HG03095 (cell line): ENCODE measurements around the gene TMEM129.

Source experiments
- ATAC-seq: cut with Tn5 transposase; IDR thresholded peaks from one replicate; pipeline ENCODE4 v1.9.1; 2021; ENCODE audit warnings: moderate library complexity; ENCODE audit not compliant: unreplicated experiment

TMEM129 gene

DNA sequence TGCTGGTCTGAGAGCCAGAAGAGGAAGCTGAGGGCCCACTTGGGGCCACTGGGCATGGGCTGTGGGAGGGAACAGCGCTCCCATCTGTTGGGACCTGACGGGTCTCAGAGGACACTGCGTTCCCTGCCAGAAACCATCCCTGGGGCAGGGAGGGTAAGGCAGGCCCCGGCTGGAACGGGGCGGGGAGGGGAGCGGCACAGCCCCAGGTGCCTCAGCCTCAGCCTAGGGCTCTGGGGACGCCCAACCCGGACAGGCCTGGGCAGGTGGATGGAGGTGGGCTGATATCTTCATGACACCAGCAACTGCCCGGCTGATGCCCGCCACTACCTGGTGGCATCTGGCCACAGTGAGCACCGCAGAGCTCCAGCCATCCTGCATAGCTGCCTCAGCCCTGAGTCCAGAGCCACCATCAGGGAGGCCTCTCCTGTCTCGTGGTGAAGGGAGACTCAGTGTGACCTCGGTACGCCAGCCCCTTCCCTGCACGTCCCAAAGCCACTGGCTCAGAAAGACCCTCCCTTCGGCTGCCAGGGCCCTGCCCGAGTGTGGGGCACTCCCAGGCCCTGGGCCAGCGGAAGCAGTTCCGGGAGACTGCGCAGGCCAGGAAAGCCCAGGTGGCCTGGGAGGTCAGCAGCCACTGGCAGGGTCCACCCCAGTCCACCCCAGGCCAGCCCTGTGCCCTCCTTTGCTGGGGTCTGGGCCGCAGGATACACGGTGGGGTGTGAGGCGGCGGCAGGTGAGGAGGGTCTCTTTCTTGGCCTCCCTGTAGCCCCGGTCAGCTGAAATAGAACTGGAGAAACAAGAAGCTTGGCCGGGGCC, 37.4 kb upstream of the TMEM129 start:
- no peak for ATAC-seq

DNA sequence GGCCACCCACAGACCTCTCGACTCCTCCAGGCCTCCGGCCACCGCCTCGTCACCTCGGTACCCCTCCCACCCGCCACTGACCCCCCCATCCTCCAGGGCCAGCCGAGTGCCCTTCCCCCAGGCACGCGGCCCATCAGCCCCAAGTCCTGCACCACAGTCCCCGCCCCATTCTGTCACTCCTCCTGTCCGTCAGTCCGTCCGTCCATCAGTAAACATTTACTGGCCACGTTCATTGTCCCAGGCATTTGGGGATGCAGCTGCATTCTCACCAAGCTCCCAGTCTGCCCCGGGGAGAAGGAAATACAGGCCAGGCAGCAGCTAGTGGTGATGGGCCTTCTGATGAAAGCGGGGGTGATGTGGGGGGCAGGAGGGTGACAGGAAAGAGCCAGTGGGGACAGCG, 36.7 kb upstream of the TMEM129 start:
- ATAC-seq, result no peak

DNA sequence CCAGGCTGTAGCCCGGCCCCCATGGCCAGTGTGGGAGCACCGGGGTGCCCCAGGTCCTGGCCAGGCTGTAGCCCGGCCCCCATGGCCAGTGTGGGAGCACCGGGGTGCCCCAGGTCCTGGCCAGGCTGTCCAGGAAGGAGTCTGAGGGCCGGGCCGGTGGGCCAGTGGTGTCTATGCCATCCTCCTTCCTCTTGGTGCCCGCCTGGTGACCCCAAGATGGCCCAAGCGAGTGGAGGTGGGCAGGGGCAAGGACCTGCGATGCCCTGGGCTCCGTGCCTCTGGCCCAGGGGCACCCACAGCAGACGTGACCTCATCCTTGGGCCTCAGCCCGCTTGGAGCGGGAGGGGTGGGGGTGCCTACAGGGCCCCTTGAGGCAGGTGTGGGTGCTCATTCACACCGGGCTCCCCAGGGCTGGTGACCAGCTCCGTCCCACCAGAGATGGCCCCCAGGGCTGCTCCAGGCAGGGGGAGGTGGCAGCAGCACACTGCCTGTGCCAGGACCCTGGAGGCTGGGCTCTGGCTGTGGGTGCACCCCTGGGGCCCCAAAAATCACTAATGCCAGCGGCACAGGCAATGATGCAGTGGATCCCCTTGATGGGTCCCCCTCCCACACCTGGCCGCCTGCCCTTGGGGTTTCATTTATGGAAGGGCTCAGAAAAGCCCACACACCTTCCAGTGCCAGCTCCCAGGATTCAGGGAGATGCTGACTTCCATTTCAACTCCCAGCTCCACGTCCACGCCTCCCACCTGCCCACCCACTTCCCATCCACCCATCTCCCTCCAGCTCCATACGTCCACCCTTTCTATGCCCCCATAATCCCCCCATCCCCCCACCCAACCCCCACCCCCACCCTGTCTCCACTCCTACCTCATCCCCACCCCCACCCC, 36.0 kb upstream of the TMEM129 start:
- ATAC-seq, result no peak

DNA sequence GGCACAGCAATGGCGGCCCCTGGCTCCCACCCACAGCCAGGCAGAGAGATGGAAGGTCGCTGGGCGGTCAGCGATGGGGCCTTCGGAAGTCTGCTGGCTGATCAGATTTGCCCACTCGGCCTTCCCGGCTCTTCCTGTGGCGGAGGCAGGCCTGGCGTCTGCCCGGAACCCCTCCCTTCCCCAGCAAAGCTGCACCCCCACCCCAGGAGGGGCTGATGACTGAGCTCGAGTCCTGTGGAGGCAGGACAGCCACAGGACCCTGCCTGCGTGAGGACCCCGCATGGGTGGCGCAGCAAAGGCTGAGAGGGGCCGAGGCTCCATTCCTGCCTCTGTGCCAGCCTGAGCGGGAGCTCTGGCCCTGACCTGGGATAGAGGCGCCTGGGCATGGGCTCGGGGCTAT, 35.0 kb upstream of the TMEM129 start:
- no peak for ATAC-seq

DNA sequence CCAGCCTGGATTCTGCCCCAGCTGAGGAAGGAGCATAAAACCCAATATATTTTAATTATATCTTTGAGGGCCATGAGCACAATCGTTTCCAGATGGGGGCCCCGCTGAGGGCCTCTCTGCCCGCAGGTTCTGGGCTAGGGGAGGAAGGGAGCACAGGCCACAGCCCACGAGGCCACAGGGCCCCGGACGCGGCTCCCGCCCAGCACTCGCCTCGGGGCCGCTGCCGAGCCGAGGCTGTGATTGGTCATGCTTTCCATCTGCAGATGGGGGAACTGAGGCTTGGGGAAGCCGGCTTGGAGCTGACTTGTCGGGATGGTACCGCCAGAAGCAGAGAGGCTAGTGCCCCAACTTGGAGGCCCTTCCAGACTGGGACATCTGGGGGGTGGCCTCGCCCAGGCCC, 34.2 kb upstream of the TMEM129 start:
- ATAC-seq, result no peak

DNA sequence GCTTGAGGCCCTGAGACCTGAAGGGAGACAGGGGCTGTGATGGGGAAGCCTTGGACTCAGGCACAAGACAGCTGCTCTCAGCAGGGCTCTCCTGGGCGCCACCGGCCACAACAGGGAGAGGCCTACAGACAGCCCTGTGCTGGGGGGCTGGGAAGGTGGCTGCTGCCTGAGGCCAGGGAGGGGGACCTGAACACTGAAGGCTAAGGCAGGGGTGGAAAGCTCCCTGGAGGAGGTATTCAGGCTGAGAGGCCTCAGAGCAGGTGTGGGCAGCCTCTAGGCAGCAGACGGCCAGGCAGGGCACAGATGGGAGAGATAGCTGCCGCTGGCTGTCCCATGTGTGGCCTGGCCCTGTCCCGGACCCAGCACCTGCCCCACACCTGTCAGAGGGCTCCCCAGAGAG, 33.2 kb upstream of the TMEM129 start:
- no peak for ATAC-seq

DNA sequence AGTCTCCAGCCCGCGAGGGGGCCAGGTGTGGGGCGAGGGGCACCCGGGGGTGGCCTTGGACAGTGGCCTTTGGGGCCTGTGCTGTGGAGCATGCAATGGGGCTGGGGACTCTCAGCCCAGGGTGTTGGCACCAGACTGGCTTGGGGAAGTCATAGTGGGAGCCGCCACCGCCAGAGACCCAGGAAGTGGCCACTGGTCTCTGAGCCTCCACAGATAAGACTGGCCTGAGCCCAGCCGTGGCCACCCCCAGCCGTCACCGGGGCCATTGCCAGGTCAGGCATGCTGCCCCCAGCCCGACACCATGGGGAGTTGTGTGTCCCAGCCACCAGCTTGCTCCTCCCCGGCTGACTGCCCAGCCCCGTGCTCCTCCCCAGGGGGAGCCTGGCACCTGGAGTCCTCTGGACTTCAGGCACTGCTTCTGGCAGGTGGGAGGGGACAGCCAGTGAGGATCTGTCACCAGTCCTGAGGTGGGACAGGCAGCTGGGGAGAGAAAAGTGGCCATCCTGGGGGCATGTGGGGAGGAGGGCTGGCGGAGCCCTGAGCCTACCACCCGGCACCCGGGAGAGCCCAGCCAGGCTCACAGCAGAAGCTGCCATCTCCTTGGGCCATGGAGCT, 32.7 kb upstream of the TMEM129 start:
- ATAC-seq, result no peak

DNA sequence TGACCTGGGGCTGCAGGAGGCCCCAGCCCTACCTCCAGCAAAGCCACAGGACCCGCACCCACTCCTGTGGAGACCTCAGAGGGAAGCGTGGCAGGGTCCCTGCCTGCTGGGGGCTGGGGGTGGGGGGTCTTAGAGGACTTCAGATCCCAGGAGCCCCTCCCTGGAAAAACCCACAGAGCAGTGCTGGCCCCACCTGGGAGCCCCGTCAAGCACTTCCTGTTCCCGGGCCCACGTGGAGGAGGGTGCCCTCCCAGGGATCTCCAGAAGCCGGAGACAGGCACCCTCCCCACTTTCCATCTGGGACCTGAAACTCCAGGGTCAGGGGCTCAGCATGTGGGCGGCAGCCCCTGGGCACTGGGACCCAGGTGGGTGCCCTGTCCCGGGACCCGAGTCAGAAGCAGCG, 32.2 kb upstream of the TMEM129 start:
- ATAC-seq, result no peak

DNA sequence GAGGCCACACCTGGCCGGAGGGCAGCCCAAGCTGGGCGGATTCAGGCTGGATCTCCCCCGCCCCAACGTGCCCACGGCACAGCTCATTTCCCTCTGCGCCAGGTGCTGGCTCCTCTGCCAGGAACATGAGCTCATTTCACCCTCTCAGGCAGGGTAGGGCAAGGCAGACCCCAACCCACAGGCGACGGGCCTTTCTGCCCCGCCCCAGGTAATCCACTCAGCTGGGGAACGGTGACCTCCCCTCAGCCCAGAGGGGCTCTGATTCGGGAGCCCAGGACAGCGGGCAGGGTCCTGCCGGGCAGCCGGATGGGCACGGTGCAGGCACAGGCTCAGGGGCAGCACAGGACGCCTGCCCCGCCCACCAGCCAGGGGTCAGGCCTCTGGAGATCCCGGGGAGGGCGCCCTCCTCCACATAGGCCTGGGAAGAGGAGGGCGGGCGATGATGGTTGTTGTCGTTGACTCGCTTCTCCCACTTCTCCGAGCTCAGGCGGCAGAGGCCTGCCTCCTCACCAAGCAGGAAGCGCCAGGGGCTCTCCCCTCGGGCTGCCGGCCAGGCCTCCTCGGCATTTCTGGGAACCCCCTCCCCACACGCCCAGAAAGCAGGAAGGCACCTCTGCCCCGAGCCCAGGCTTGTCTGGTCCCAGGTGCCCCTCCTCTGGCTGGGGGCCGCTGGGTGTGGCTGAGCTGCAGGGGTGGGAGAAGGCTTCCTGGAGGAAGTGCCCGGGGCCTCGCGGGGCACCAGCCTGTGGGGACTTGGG, 31.3 kb upstream of the TMEM129 start:
- ATAC-seq, result no peak

DNA sequence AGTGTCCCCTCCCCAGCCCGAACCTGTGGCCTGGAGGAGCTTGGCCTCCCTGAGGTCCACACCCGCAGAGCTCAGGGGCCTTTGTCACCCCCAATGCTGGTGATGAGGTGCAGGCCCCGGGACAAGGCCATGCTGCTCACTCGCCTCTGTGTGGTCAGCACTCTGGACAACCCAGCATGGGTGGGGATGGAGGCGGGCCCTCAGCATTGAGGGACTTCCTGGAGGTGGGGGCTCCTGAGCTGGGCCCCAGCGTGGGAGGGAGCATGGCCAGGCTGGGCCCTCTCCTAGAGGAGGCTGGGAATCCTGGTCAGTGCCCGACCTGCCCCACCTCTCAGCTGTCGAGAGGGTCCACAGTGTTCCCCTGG, 30.8 kb upstream of the TMEM129 start:
- no peak for ATAC-seq

DNA sequence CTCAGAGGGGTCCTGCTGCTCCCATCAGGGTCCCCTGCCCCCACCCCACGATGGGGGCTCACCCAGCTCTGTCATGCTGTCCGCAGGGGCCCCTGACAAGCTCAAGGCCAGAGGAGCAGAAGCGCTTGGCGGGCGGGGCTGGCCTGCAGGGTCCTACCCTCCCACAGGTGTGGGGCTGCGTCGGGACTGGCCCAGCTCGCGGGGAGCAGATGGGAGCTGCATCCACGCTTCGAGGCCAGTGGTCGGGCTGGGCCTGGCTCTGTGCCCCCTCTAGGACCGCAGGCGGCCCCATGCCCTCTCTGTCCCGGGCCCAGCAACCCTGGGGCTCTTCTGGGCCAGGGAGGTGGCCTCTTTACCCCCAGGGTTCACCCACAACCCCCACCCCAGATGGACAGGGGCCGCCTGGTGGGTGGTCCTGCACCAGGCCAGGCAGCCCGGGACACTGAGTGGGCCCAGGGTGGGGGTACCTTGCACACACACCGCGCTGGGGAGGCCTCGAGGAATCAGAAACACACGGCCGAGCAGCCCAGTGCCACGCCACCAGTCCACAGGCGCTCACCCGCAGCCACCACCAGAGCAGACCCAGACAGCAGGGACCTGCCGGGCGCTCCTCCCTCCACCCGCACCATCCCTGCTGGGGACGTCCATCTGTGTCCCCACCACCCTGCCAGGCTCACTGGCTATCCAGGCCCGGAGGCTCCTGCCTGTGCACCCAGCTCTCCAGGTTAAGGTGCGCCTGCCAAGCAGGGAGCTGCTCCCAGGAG, 30.2 kb upstream of the TMEM129 start:
- no peak for ATAC-seq

DNA sequence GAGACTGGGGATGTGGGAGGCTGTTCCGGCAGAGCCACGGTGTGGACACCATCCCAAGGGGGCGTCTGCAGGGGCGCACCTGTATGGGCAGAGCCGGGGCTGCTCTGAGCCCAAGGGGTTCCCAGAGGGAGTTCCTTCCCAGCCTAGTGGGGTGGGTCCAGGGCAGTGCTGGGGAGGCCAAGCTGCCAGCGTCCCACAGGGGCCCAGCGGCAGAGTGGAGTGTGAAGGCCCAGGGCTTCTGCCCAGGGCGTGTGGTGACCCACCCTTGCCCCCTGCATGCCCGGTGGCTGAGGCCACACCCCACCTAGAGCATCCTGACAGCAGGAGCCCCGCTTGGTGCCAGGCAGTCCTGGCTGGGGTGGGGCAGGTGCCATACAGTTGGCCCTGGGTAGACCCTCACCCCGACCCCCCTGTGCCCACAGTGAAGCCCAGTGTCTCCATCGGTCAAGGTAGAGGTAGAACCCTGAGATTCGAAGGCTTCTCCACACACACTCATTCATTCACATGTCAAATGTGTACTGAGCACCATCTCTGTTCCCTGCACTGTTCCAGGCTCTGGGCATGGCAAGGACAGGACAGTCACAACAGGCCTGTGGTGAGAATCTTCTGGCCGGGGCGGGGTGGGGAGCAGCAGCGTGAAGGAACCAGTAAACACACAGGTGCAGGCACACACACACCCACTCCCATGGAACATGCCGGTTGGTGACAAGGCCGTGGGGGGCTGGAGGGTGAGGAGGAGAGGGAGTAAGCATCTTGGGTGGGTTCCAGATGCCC, 29.4 kb upstream of the TMEM129 start:
- no peak for ATAC-seq

DNA sequence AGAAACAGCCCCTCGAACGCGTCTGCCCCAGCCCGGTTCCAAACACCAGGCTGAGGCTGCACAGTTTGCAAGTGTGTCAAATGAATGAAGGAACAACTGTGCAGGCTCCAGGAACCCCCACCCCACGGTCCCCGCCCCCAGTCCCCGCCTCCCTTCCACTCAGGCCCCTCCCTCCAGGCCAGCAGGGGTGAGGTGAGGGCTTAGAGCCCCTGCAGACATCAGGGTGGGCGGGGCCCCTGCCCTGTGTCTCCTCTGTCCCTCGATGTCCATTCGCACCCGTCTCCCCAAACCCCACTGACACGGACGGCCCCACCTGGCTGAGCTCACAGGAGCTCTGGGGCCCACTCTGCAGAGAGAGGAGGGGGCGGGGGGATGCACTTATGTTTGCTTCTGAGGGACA, 28.7 kb upstream of the TMEM129 start:
- ATAC-seq, result no peak

DNA sequence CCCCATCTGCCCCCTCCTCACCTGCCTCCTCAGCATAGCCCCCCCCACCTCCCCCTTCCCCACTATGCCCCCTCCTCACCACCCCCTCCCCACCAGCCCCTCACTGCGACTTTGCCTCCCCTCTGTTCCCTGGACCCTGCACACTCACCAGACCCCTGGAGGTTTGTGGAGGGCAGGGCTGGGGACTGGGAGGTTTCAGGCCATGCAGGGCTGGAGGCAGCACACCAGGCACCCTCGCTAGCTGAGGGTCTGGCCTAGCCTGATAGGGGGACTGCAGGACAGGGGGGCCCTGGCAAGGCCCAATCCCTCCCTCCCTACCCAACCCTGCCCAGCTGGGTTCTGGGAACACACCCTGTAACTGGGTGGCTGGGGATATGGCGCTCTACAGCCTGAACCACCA, 28.2 kb upstream of the TMEM129 start:
- no peak for ATAC-seq

DNA sequence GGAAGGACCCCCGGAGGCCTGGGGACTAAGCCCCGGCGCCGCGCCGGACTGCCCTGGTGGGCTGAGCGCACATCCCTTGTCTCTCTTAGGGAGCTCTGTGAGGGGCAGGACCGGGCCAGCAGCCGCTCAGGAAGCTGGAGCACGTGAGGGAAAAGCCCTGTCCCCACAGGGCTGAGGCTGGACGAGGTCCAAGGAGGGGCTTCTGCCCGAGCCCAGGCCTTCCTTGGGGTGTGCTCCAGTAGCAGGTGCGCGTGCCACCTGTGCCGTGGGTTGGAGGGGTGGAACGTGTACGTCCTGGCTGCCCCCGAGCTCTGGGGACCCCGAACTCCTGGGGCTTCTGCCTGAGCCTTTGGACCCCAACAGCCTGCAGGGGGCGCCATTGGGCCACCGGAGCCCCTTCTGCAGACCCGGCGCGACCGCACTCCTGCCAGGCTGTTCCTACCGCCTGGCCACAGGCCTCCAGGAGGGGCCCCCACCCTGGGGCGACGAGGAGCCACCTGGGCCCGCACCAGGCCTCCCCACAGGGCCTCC, 27.4 kb upstream of the TMEM129 start:
- no peak for ATAC-seq

DNA sequence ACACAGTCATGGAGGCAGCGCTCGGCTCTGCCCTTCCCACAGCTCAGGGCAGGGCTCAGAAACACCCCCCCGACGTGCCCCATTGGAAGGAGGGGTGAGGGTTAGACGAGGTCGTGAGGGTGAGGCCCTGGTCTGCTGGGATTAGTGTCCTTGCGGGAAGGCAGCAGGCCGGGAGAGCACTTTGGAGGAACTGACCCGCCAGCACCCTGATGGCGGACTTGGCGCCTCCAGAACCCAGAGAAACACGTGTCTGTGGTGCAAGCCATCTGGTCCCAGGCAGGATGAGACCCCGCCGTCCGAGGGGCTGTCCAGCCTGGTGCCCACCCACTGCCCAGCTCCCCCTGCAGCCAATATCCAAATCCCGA, 26.5 kb upstream of the TMEM129 start:
- no peak for ATAC-seq

DNA sequence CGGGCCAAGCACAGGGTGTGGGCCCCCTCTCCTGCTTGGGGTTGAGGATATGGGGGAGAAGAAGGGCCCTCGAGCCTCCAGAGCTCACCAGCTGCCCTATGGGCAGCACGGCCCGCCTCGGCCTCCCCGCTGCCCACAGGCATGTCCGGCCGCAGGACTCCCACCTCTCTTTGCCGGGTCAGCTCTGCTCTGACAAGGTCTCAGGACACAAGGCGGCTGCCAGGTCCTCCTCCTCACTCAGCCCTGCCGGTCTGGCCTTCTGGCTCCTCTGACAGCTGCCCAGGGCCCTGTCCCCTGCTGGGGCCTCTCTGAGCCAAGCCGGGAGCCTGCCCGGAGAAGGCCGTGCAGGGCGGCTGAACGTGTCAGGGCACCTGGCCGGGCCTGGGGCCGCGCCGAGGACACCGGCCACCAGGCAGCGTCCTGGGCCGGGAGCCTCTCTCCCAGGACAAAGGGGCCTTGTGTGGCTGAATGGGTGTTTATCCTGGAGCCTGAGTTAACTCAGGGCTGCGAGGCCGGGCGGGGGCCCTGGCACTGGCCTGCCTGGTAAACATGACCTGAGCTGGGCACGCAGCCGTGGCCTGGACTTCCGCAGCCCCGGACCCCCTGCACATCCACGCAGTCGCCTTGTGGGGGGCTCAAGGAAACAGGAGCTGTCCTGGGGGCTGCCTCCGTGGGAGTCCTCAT, 25.9 kb upstream of the TMEM129 start:
- ATAC-seq, result no peak

DNA sequence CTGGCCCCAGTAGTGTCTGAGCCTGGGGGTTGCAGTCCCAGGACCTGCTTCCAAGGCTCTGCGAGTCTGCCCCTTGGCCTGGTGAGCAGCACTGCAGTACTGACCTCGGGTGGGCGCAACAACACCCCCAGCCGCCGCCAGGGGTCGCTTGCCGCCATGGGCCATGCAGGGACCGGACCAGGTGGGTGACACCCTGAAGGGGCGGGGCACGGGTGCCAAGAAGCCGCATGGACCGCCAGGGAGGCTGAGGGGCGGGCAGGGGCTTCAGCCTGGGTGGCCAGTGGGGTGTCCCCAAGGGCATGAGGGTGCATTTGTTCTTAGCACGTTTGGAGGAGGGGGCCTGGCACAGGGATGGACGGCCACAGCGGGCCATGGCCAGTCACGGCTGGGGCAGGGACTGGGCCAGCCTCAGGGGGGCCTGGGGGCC, 25.2 kb upstream of the TMEM129 start:
- ATAC-seq, result no peak

DNA sequence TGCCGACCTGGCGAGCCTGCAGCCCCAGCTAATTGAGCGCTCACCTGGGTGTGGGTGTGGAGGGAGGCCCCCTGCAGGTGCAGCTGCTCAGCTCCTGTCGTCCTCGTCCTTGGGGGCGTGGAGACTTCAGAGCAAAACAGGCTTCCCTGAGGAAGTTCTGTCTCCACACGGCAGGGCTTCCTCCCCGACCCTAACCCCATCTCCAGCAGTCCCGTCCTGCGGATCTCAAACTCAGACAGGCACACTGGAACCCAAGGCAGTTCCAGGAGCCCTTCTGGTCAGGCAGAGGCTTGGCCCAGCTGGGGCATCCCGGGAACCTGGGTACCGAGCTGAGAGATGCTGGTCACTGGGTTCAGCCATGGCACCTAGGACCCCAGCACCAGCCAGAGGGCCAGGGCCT, 24.6 kb upstream of the TMEM129 start:
- no peak for ATAC-seq
